HFF-Myc (cell line): ENCODE measurements around the gene ZNF831.

Experiments
- DNase-seq: peaks from one replicate; pipeline ENCODE4 v3.0.0-alpha.2; 2011; ENCODE audit warnings: low read depth; ENCODE audit errors: extremely low read depth
- H3K4me3 ChIP-seq: replicated peaks from 2 replicates; pipeline ENCODE4 v1.5.1; 2011; ENCODE audit warnings: low read depth, mild to moderate bottlenecking, control low read depth, low read length
- TF ChIP-seq, protein P1 (sequence below): IDR thresholded peaks from 2 replicates; pipeline ENCODE4 v1.5.1; 2012; ENCODE audit warnings: mild to moderate bottlenecking, low read depth, low read length, control low read depth; ENCODE audit errors: missing control alignments

The ZNF831 gene

GRCh38 chr20:59145924-59146779 is 17.5 kb upstream of the ZNF831 start:
- TF ChIP-seq, protein P1, sequence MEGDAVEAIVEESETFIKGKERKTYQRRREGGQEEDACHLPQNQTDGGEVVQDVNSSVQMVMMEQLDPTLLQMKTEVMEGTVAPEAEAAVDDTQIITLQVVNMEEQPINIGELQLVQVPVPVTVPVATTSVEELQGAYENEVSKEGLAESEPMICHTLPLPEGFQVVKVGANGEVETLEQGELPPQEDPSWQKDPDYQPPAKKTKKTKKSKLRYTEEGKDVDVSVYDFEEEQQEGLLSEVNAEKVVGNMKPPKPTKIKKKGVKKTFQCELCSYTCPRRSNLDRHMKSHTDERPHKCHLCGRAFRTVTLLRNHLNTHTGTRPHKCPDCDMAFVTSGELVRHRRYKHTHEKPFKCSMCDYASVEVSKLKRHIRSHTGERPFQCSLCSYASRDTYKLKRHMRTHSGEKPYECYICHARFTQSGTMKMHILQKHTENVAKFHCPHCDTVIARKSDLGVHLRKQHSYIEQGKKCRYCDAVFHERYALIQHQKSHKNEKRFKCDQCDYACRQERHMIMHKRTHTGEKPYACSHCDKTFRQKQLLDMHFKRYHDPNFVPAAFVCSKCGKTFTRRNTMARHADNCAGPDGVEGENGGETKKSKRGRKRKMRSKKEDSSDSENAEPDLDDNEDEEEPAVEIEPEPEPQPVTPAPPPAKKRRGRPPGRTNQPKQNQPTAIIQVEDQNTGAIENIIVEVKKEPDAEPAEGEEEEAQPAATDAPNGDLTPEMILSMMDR, result no peak
- no peak overlapping the region for H3K4me3 ChIP-seq
- DNase-seq, result no peak

GRCh38 chr20:59146780-59147565 is 16.6 kb upstream of the ZNF831 start:
- TF ChIP-seq, protein P1, result no peak
- no peak for DNase-seq
- no peak overlapping the region for H3K4me3 ChIP-seq

- DNase-seq, result no peak
- TF ChIP-seq, protein P1, result no peak
- H3K4me3 ChIP-seq, result no peak overlapping the region
Observed at GRCh38 chr20:59147586-59147985, 16.0 kb upstream of the ZNF831 start.

- H3K4me3 ChIP-seq, result no peak overlapping the region
- TF ChIP-seq, protein P1, result no peak
- no peak for DNase-seq
Observed at GRCh38 chr20:59148701-59149493, 14.7 kb upstream of the ZNF831 start.

DNA sequence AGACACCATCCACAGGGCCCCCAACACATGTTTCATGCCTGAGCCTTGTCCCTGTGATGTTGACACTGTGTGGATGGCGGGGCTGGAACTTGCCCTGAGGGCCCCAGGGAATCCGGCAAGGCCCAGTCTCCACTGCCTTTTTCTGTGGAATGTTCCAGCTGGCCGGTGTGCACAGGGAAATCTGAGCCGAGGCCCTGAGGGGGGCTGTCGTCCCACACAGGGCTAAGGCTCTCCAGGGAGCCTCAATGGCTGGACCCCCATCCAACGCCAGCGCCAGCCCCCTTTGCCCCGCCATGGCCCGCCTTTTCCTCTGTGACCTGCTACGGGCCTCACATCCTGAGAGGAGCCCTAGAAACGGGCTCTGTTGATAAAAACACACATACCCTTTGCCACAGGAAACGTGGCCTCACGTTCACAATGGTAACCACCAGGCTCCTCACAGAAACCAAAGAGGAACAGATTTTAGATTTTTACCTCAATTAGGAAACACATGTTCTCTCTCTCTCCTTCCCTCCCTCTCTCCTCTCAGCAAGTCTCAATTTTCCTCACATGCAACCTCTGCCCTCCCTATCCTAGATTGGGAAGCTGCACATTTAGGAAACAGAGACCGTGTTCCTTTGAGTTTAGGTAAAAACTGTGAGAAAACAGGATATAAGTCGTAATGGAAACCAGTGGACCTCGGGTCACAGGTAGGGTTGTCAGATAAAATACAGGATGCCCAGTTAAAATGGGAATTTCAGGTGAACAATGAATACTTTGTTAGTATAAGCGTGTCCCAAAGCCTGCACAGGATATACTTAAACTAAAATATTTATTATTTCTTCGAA is 13.7 kb upstream of the ZNF831 start:
- H3K4me3 ChIP-seq, result no peak overlapping the region
- TF ChIP-seq, protein P1, result no peak
- DNase-seq, result no peak

DNA sequence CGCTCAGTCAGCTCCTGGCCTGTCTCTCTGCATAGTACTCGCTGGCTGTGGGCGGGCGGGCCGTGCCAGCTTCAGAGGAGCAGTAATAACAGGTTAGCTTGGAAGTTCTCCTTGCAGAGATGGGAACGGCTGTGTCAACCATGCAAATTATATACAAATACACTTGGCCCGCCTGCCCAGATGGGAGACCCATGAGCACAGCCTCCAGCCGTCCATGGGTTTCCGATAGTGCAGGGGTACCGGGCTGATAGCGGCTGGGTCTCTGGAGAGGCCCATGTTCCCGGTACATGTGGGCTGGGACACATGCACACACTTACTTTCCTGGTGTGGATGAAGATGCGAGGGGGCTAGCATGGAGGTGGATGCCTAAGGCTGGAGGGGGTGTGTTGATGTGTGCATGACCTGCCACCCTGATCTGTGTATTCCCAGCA is 12.8 kb upstream of the ZNF831 start:
- TF ChIP-seq, protein P1, result no peak
- no peak overlapping the region for H3K4me3 ChIP-seq
- no peak for DNase-seq
